HEK293 (cell line): ENCODE results near the gene IL34.

Source experiments
- ZNF133 ChIP-seq: fragments of 450-650 bp; formaldehyde crosslinking; IDR thresholded peaks from 2 replicates; pipeline ENCODE4 v1.5.1; 2016; ENCODE audit warnings: missing biosample characterization, missing genetic modification characterization
- TF ChIP-seq, protein P1 (sequence below): fragments of 450-650 bp; formaldehyde crosslinking; IDR thresholded peaks from 2 replicates; pipeline ENCODE4 v1.5.1; 2016; ENCODE audit warnings: missing biosample characterization, missing genetic modification characterization

DNA sequence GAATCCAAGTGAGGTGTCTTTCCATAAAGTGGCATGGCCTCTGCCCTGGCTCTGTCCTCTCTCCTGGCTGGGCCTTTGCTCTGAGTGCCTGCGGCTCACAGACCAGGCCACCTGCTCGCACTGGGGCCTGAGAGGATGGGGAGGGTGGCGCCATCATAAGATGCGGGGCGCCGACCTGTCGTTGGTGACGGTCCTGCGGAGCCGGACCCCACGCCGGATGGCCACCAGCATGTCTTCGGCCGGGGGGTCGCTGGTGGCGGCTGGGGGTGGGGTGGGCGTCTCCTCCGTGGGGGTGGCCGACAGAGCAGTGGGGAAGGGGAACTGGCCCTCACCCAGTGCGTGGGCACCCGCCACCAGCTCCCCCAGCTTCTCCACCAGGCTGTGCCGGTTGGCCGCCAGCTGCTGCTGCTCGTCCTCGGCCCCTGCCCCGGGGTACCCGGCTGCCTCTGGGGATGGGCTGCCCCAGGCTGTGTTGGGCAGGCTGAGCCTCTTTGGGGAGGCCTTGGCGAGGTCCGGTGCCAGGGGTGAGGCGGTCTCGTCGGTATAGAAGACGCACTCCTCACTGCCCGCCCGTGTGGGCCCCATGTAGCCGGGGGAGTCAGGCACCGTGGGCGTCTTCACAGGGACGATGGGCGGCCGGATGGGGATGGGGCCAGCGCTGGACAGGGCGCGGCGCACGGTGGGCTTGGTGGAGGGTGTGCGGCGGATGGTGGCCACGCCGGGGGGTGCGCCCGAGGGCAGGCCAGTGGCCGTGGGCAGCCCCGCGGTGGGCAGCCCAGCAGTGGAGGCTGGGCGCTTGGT lies 17.4 kb downstream of the IL34 start:
- TF ChIP-seq, protein P1, sequence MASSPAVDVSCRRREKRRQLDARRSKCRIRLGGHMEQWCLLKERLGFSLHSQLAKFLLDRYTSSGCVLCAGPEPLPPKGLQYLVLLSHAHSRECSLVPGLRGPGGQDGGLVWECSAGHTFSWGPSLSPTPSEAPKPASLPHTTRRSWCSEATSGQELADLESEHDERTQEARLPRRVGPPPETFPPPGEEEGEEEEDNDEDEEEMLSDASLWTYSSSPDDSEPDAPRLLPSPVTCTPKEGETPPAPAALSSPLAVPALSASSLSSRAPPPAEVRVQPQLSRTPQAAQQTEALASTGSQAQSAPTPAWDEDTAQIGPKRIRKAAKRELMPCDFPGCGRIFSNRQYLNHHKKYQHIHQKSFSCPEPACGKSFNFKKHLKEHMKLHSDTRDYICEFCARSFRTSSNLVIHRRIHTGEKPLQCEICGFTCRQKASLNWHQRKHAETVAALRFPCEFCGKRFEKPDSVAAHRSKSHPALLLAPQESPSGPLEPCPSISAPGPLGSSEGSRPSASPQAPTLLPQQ, result no peak
- TF ChIP-seq ZNF133 (tag by site-specific recombination), result no peak
